B cell (primary cell): ENCODE data around the gene BHMT2. TPM values are rescaled to one million over a fixed set of nuclear protein-coding genes. Genes with fewer than 3 reads are reported as not detected.

ENCODE experiments used
- ATAC-seq: fragments of 200-7000 bp; cut with Tn5 transposase; one replicate; pipeline ENCODE4 v1.10.0; 2021; ENCODE audit warnings: low read depth, mild to moderate bottlenecking, moderate number of reproducible peaks, moderate library complexity
- CTCF ChIA-PET: fragments of 350-600 bp; sonication (Branson Sonifier 250); formaldehyde crosslinking; loops from one replicate; lab custom pipeline; 2021; ENCODE audit warnings: antibody characterized with exemption, inconsistent platforms; lab: Charles Lee
- POLR2A ChIA-PET: fragments of 350-600 bp; sonication (Branson Sonifier 250); formaldehyde crosslinking; loops from one replicate; lab custom pipeline; 2021; ENCODE audit warnings: antibody characterized with exemption; lab: Charles Lee
- DNase-seq: peaks from one replicate; pipeline ENCODE4 v3.0.0; 2013
- H2AFZ ChIP-seq: 2 replicates; pipeline ENCODE4 v1.6.1; 2012; ENCODE audit warnings: mild to moderate bottlenecking, low read depth, low read length; ENCODE audit not compliant: insufficient read depth, poor library complexity, severe bottlenecking
- H3K27ac ChIP-seq, 2 donors: 1 replicate in 1 of 2; 2 replicates in 1 of 2; pipeline ENCODE4 v1.5.1; 2012 to 2013; ENCODE audit warnings: low read length in 2 of 2, mild to moderate bottlenecking in 2 of 2, moderate library complexity in 1 of 2
- H3K27me3 ChIP-seq, 4 experiments: fragments of 200-600 bp in 1 of 4; sonication (generic) in 1 of 4; replicated peaks in 1 of 4; 1 replicate in 2 of 4; 2 replicates in 2 of 4; pipeline versions ENCODE4 v1.6.1 to v1.7.0; 2013 to 2016; ENCODE audit warnings: low read length in 3 of 4, mild to moderate bottlenecking in 2 of 4, mixed read lengths in 1 of 4, moderate library complexity in 1 of 4; ENCODE audit not compliant: insufficient read depth in 4 of 4, control insufficient read depth in 3 of 4; ENCODE audit errors: control extremely low read depth in 1 of 4
- H3K36me3 ChIP-seq, 2 experiments: replicated peaks in 1 of 2; 1 replicate in 1 of 2; 2 replicates in 1 of 2; pipeline versions ENCODE4 v1.6.1 to v1.7.1; 2013; ENCODE audit warnings: low read length in 1 of 2; ENCODE audit not compliant: insufficient read depth in 2 of 2, control insufficient read depth in 1 of 2; ENCODE audit errors: control extremely low read depth in 1 of 2, extremely low read depth in 1 of 2
- H3K4me1 ChIP-seq, 2 donors: fragments of 200-600 bp in 1 of 2; sonication (generic) in 1 of 2; 1 replicate in 1 of 2; 2 replicates in 1 of 2; pipeline versions ENCODE4 v1.5.1 to v1.6.1; 2013 to 2017; ENCODE audit warnings: low read length in 2 of 2; ENCODE audit not compliant: control insufficient read depth in 2 of 2, insufficient read depth in 2 of 2
- H3K4me2 ChIP-seq: replicated peaks from 2 replicates; pipeline ENCODE3; 2012; ENCODE audit warnings: mild to moderate bottlenecking, low read depth, low read length; ENCODE audit not compliant: poor library complexity, severe bottlenecking
- H3K4me3 ChIP-seq, 5 experiments: fragments of 200-600 bp in 1 of 5; sonication (generic) in 1 of 5; 1 replicate in 3 of 5; 2 replicates in 2 of 5; pipeline versions ENCODE4 v1.5.1 to v1.7.0; 2011 to 2016; ENCODE audit warnings: low read length in 4 of 5, mild to moderate bottlenecking in 4 of 5, low read depth in 2 of 5, control low read depth in 1 of 5, moderate library complexity in 1 of 5; ENCODE audit not compliant: insufficient read depth in 1 of 5; ENCODE audit errors: control extremely low read depth in 1 of 5, extremely low read depth in 1 of 5
- H3K79me2 ChIP-seq: fragments of 200-600 bp; sonication (generic); one replicate; pipeline ENCODE4 v1.6.0; 2016; ENCODE audit warnings: low read length; ENCODE audit not compliant: control insufficient read depth, insufficient read depth
- H3K9ac ChIP-seq: fragments of 200-600 bp; sonication (generic); 2 replicates; pipeline ENCODE4 v1.6.1; 2017; ENCODE audit warnings: mild to moderate bottlenecking, low read length, moderate library complexity
- H3K9me3 ChIP-seq, 3 donors: one replicate each; pipeline versions ENCODE4 v1.6.1 to v1.7.1; 2013; ENCODE audit warnings: low read length in 2 of 3; ENCODE audit not compliant: control insufficient read depth in 2 of 3, insufficient read depth in 1 of 3; ENCODE audit errors: control extremely low read depth in 1 of 3
- H4K20me1 ChIP-seq: 2 replicates; pipeline ENCODE4 v1.6.0; 2012; ENCODE audit warnings: mild to moderate bottlenecking, low read length; ENCODE audit not compliant: insufficient read depth, control insufficient read depth, poor library complexity, severe bottlenecking
- H3K27ac Mint-ChIP-seq: one replicate; pipeline ENCODE4 v1.8.0; 2021; ENCODE audit warnings: mixed read lengths
- H3K27me3 Mint-ChIP-seq: one replicate; pipeline ENCODE4 v1.8.0; 2021; ENCODE audit warnings: mixed read lengths
- H3K4me1 Mint-ChIP-seq: one replicate; pipeline ENCODE4 v1.8.0; 2021; ENCODE audit warnings: mixed read lengths
- H3K4me3 Mint-ChIP-seq: one replicate; pipeline ENCODE4 v1.8.0; 2021; ENCODE audit warnings: mixed read lengths
- H3K9me3 Mint-ChIP-seq: one replicate; pipeline ENCODE4 v1.8.0; 2022; ENCODE audit warnings: mixed read lengths; ENCODE audit not compliant: insufficient read depth
- CTCF ChIP-seq: fragments of 200-600 bp; IDR thresholded peaks from one replicate; pipeline ENCODE4 v1.8.0; 2022; ENCODE audit warnings: antibody characterized with exemption, mild to moderate bottlenecking
- EZH2 ChIP-seq: IDR thresholded peaks from 2 replicates; pipeline ENCODE4 v1.6.1; 2012; ENCODE audit warnings: borderline replicate concordance, low read depth, mild to moderate bottlenecking, moderate library complexity, low read length; ENCODE audit not compliant: insufficient read depth, poor library complexity, severe bottlenecking
- WGBS: methylation state at CpG from one replicate; pipeline ENCODE4 v1.1.5; 2013; ENCODE audit warnings: missing lambda C conversion rate; ENCODE audit not compliant: insufficient coverage; 5-methylcytosine and 5-hydroxymethylcytosine counted together
- intact Hi-C: fragments of 100-400 bp; cut with micrococcal nuclease; formaldehyde crosslinking; loops from one replicate; pipeline ENCODE4 v1.10.0; 2022
- polyA plus RNA-seq: library from polyadenylated mRNA; depleted of rRNA; stranded (reverse); fragments of >200 nt; gene quantifications from 2 replicates; pipeline ENCODE4 v1.2.3, GENCODE V29; 2012
- total RNA-seq, 2 donors: library from RNA; stranded (reverse); fragments of 120-200 nt in 1 of 2; gene quantifications; 1 replicate in 1 of 2; 2 replicates in 1 of 2; pipeline versions ENCODE4 v1.2.3 to v1.2.4, GENCODE V29; 2013 to 2022

Gene BHMT2
- total and polyA plus RNA-seq, 2 donors (not counting 1 experiment from before 2014, with no cell fraction given) = not detected

- intact Hi-C loops = no loop called here
- no peaks in the 10 kb centered on the region for H3K36me3 ChIP-seq
- no peak overlapping the region for H3K4me3 ChIP-seq
- ChIA-PET POLR2A (no interaction called here), CTCF (interaction anchor here (0.9 to 2.1 kb wide), 2 partner anchors 20 to 24 kb away, joined by 3 to 9 read pairs; no protein-coding TSS in a partner anchor)
- DNase-seq (no peak), ATAC-seq (no peak)
- H2AFZ ChIP-seq = no peak overlapping the region
- Mint-ChIP-seq H3K4me3 (no peak overlapping the region), H3K27ac (no peak overlapping the region), H3K4me1 (no peaks in the 10 kb centered on the region), H3K27me3 (peaks cover 69% of the 10 kb centered on the region), H3K9me3 (no peaks in the 10 kb centered on the region)
- H3K27me3 ChIP-seq = peaks cover 0 to 36% (median 14%) of the 10 kb centered on the region in 4 experiments
- H3K4me2 ChIP-seq = no peak overlapping the region
- H3K9ac ChIP-seq = no peak overlapping the region
- no peaks in the 10 kb centered on the region for H3K79me2 ChIP-seq
- H3K27ac ChIP-seq = no peak overlapping the region
- no peaks in the 10 kb centered on the region for H3K9me3 ChIP-seq
- WGBS = 87% methylated on average over 5 of the region's 8 CpGs
- H4K20me1 ChIP-seq = no peaks in the 10 kb centered on the region
- H3K4me1 ChIP-seq = no peaks in the 10 kb centered on the region
- TF ChIP-seq CTCF (no peak), EZH2 (no peak)
These were observed 39.2 kb downstream of the BHMT2 start for GRCh38 chr5:79108792-79109191.

- 8% methylated on average over 7 of the region's 15 CpGs for WGBS
- H3K4me1 Mint-ChIP-seq = no peaks in the 10 kb centered on the region
- H3K4me3 Mint-ChIP-seq = no peak overlapping the region
- Histone ChIP-seq H4K20me1 (no peaks in the 10 kb centered on the region), H2AFZ (no peak overlapping the region), H3K27me3 (peaks cover 0 to 41% (median 18%) of the 10 kb centered on the region in 4 experiments), H3K9me3 (no peaks in the 10 kb centered on the region), H3K4me2 (no peak overlapping the region), H3K79me2 (no peaks in the 10 kb centered on the region), H3K4me3 (no peak overlapping the region), H3K9ac (no peak overlapping the region), H3K27ac (no peak overlapping the region), H3K36me3 (no peaks in the 10 kb centered on the region), H3K4me1 (no peaks in the 10 kb centered on the region)
- H3K27ac Mint-ChIP-seq = no peak overlapping the region
- ATAC-seq (peak; percentile 33), DNase-seq (peak; percentile 26)
- no peaks in the 10 kb centered on the region for H3K9me3 Mint-ChIP-seq
- intact Hi-C loops = loop anchor here (2.0 to 5.0 kb wide), 2 partner anchors 128 to 643 kb away; no protein-coding TSS in a partner anchor
- TF ChIP-seq EZH2 = no peak
- peak; percentile 70 for TF ChIP-seq CTCF
- CTCF ChIA-PET = interaction anchor here (0.9 to 2.1 kb wide), 3 partner anchors 19 to 640 kb away, joined by 3 to 9 read pairs (median 3); no protein-coding TSS in a partner anchor
- POLR2A ChIA-PET = no interaction called here
- H3K27me3 Mint-ChIP-seq = peaks cover 63% of the 10 kb centered on the region
These were observed 40.2 kb downstream of the BHMT2 start for GRCh38 chr5:79109527-79110492.
